GM12878 (cell line): ENCODE results near the gene RALGPS1. TPM values are rescaled to one million over a fixed set of nuclear protein-coding genes. Genes with fewer than 3 reads are reported as not detected.
A peak's percentile ranks its signal among the peaks of the same experiment; 100 is the strongest.

Source experiments
- BHLHE40 ChIP-seq, 2 experiments: fragments of 450-650 bp in 1 of 2; IDR thresholded peaks; 2 replicates each; pipeline ENCODE4 v1.6.1; 2011 to 2017; ENCODE audit warnings: low read depth in 2 of 2, borderline replicate concordance in 1 of 2, improper control_type of control experiment in 1 of 2, low read length in 1 of 2, mild to moderate bottlenecking in 1 of 2
- CBFB ChIP-seq: IDR thresholded peaks from 2 replicates; pipeline ENCODE4 v1.6.1; 2016; ENCODE audit warnings: antibody characterized with exemption, low read depth
- DPF2 ChIP-seq: fragments of 450-650 bp; IDR thresholded peaks from 2 replicates; pipeline ENCODE4 v1.6.1; 2017; ENCODE audit warnings: mild to moderate bottlenecking
- FOS ChIP-seq: IDR thresholded peaks from 3 replicates; pipeline ENCODE4 v1.6.1; 2011; ENCODE audit warnings: borderline replicate concordance; ENCODE audit not compliant: insufficient read length; ENCODE audit errors: extremely low read depth
- NBN ChIP-seq: fragments of 450-650 bp; IDR thresholded peaks from 2 replicates; pipeline ENCODE4 v1.6.1; 2016
- POLR2A ChIP-seq: IDR thresholded peaks from 2 replicates; pipeline ENCODE4 v1.6.1; 2011; ENCODE audit warnings: low read depth, mild to moderate bottlenecking, low read length
- RAD21 ChIP-seq: IDR thresholded peaks from 2 replicates; pipeline ENCODE4 v1.6.1; 2011; ENCODE audit warnings: mild to moderate bottlenecking, low read depth, low read length, moderate library complexity; ENCODE audit not compliant: insufficient read depth
- SP1 ChIP-seq: IDR thresholded peaks from one replicate; pipeline ENCODE4 v1.6.1; 2011; ENCODE audit warnings: low read depth, low read length
- ZNF384 ChIP-seq: IDR thresholded peaks from 2 replicates; pipeline ENCODE4 v1.6.1; 2012; ENCODE audit warnings: low read depth, mild to moderate bottlenecking, low read length, improper control_type of control experiment, borderline replicate concordance
- polyA plus RNA-seq, 11 experiments: library from polyadenylated mRNA; depleted of rRNA in 4 of 11; unstranded in 6 of 11; stranded (reverse) in 5 of 11; fragments of >200 nt; fragmentation: Nextera tagmentation in 4 of 11; fragmentation: Illumina TruSeq in 1 of 11; extraction: Ambion mirVana in 4 of 11; extraction: Trizol in 1 of 11; gene quantifications; 1 replicate in 1 of 11; 2 replicates in 10 of 11; pipeline versions ENCODE4 v1.2.1 to v1.2.3, GENCODE V29; 2011 to 2016; ENCODE audit warnings: inconsistent platforms in 2 of 11, missing spikeins in 2 of 11, low read depth in 1 of 11
- total RNA-seq, 4 experiments: library from RNA; depleted of rRNA in 3 of 4; stranded (reverse); fragments of >200 nt in 3 of 4; fragmentation: Illumina TruSeq in 1 of 4; extraction: Trizol in 1 of 4; gene quantifications; 2 replicates each; pipeline versions ENCODE4 v1.2.1 to v1.2.3, GENCODE V29; 2013 to 2021
- TF ChIP-seq, protein P1 (sequence below): fragments of 450-650 bp; IDR thresholded peaks from 2 replicates; pipeline ENCODE4 v1.6.1; 2017; ENCODE audit warnings: low read depth, mild to moderate bottlenecking, moderate library complexity

The RALGPS1 gene
- total and polyA plus RNA-seq, 10 of the 15 experiments (the other 5 are each of a cell fraction or from before 2014, with no cell fraction given) = 0.13 to 5.6 (median 2.7) TPM

DNA sequence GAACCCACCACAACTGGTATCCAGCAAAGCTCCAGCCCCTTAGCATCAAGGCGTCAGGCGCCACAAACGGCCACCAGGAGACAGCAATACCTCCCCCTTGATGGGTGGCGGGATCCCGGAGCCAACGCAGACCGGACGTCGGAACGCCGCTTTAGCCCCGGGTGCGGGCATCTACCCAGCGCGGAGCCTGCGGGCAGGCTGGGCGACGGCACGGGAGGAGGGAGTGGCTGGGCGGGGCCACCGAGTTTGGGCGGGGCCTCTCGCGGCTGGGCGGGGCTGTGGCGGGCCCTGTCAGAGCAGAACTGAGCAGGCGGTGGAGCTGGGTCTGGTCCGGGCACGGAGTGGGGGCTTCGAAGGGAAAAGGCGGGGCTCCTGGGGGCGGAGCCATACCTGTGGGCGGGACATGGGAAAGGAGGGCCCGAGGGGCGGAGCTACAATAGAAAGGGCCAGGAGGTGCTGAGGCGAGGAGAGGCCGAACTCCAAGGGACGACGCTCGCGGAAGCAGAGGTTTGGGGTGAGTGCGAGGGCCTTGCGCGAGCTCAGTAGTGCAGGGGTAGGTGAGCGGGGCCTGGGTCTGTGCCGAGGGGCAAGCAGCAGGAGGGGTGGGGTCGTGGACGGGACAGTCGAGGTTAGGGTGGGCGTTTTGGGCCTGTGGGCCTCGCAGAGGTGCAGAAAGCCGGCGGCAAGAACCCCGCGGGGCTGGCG is 309.7 kb downstream of the RALGPS1 start (continued):
- TF ChIP-seq BHLHE40 (IDR thresholded peaks at IDR 0.05; ENCODE audit: borderline replicate concordance in 1 of 2, low read depth in 2 of 2, low read length in 1 of 2) (peak; percentile 74 to 89; a peak in 3 of 4 replicates), CBFB (no peak), RAD21 (no peak), NBN (peak; percentile 61), SP1 (peak; percentile 50), FOS (no peak), DPF2 (0 out of 2 replicates have a peak, but pooled peaks have one; percentile 19), POLR2A (peak; percentile 76), ZNF384 (no peak)
- TF ChIP-seq, protein P1, sequence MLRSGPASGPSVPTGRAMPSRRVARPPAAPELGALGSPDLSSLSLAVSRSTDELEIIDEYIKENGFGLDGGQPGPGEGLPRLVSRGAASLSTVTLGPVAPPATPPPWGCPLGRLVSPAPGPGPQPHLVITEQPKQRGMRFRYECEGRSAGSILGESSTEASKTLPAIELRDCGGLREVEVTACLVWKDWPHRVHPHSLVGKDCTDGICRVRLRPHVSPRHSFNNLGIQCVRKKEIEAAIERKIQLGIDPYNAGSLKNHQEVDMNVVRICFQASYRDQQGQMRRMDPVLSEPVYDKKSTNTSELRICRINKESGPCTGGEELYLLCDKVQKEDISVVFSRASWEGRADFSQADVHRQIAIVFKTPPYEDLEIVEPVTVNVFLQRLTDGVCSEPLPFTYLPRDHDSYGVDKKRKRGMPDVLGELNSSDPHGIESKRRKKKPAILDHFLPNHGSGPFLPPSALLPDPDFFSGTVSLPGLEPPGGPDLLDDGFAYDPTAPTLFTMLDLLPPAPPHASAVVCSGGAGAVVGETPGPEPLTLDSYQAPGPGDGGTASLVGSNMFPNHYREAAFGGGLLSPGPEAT = no peak
